Measurements from ENCODE around the gene DCK. TPM values are rescaled to one million over a fixed set of nuclear protein-coding genes. Genes with fewer than 3 reads are reported as not detected.

The DCK gene
- total RNA-seq, 1 experiment from 2014 or later: 13.7 TPM

- Histone ChIP-seq H3K27ac (ENCODE audit: insufficient read length, low read depth, low read length) (no peak overlapping the region), H2BK15ac (ENCODE audit: low read depth, low read length) (no peak overlapping the region), H2BK20ac (ENCODE audit: low read depth, low read length, poor library complexity, severe bottlenecking) (no peak overlapping the region), H4K5ac (ENCODE audit: insufficient read length, low read depth, low read length) (no peak overlapping the region), H4K20me1 (ENCODE audit: control insufficient read depth, insufficient read depth, insufficient read length) (no peaks in the 10 kb centered on the region), H3K9me3 (ENCODE audit: control insufficient read depth, low read depth, low read length) (no peaks in the 10 kb centered on the region), H2BK120ac (ENCODE audit: low read depth, low read length, poor library complexity, severe bottlenecking) (no peak overlapping the region), H3K14ac (ENCODE audit: insufficient read depth, low read length) (no peak overlapping the region), H3T11ph (ENCODE audit: low read length) (no peak overlapping the region), H3K79me1 (ENCODE audit: insufficient read depth, low read depth, low read length, poor library complexity, severe bottlenecking) (no peaks in the 10 kb centered on the region), H3K18ac (ENCODE audit: insufficient read length, low read depth, low read length) (no peak overlapping the region), H3K4me1 (ENCODE audit: insufficient read depth, low read length) (no peaks in the 10 kb centered on the region), H4K8ac (replicated peaks; ENCODE audit: insufficient read length, low read depth, low read length) (no peak overlapping the region), H3K4me2 (ENCODE audit: insufficient read depth, insufficient read length, low read length) (no peak overlapping the region), H2BK5ac (ENCODE audit: insufficient read length, low read length) (no peak overlapping the region), H3K56ac (ENCODE audit: insufficient read length, low read depth, low read length) (no peak overlapping the region), H3K23me2 (ENCODE audit: insufficient read length, low read depth, low read length, poor library complexity, severe bottlenecking) (no peaks in the 10 kb centered on the region), H2AK5ac (ENCODE audit: insufficient read length, low read length) (no peak overlapping the region), H3K23ac (ENCODE audit: insufficient read length, low read depth, low read length) (no peak overlapping the region), H3K27me3 (ENCODE audit: insufficient read depth, low read length) (no peaks in the 10 kb centered on the region), H3K9ac (ENCODE audit: extremely low read depth, insufficient read length, low read length) (no peak overlapping the region), H2BK12ac (ENCODE audit: insufficient read length, low read depth, low read length) (no peak overlapping the region), H3K79me2 (ENCODE audit: insufficient read depth, low read length) (no peaks in the 10 kb centered on the region), H4K91ac (ENCODE audit: insufficient read length, low read depth, low read length) (no peak overlapping the region), H3K4ac (ENCODE audit: low read depth, low read length) (no peak overlapping the region), H2AFZ (ENCODE audit: low read length) (no peak overlapping the region)
- H3K27ac Mint-ChIP-seq: no peak overlapping the region
- no peaks in the 10 kb centered on the region for H3K36me3 Mint-ChIP-seq (ENCODE audit: insufficient read depth in 1 of 3, low read depth in 3 of 3)
- H3K4me1 Mint-ChIP-seq: no peaks in the 10 kb centered on the region
- no peak for TF ChIP-seq CTCF (conservative IDR thresholded peaks at IDR 0.05)
- no peaks in the 10 kb centered on the region for H3K9me3 Mint-ChIP-seq
- H3K27me3 Mint-ChIP-seq (ENCODE audit: low read depth): no peaks in the 10 kb centered on the region
- H3K4me3 Mint-ChIP-seq: no peak overlapping the region
- no peak for DNase-seq
- WGBS (ENCODE audit: extremely low coverage, insufficient read length, low lambda C conversion rate): no CpG with 5 or more reads among the region's 1 CpG
Observed at GRCh38 chr4:70984589-70984988, 8.9 kb upstream of the DCK start.

All from H9 (cell line).